Effector CD8-positive, alpha-beta T cell (primary cell): ENCODE data around the gene RXYLT1.
"Not testable (repeated sequence)": the region's sequence is repeated elsewhere in the genome, so short reads cannot be mapped to it uniquely, and the experiment has no call there.

Experiments used
- DNase-seq: peaks from one replicate; lab custom pipeline; 2025; lab: John Stamatoyannopoulos, UW
- total RNA-seq, 4 experiments: gene quantifications; one replicate each; lab custom pipeline; 2026; lab: John Stamatoyannopoulos, UW

Gene RXYLT1, protein sequence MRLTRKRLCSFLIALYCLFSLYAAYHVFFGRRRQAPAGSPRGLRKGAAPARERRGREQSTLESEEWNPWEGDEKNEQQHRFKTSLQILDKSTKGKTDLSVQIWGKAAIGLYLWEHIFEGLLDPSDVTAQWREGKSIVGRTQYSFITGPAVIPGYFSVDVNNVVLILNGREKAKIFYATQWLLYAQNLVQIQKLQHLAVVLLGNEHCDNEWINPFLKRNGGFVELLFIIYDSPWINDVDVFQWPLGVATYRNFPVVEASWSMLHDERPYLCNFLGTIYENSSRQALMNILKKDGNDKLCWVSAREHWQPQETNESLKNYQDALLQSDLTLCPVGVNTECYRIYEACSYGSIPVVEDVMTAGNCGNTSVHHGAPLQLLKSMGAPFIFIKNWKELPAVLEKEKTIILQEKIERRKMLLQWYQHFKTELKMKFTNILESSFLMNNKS
- 15.6 to 29.5 (median 19.6) reads per million in 4 experiments for total RNA-seq

DNA sequence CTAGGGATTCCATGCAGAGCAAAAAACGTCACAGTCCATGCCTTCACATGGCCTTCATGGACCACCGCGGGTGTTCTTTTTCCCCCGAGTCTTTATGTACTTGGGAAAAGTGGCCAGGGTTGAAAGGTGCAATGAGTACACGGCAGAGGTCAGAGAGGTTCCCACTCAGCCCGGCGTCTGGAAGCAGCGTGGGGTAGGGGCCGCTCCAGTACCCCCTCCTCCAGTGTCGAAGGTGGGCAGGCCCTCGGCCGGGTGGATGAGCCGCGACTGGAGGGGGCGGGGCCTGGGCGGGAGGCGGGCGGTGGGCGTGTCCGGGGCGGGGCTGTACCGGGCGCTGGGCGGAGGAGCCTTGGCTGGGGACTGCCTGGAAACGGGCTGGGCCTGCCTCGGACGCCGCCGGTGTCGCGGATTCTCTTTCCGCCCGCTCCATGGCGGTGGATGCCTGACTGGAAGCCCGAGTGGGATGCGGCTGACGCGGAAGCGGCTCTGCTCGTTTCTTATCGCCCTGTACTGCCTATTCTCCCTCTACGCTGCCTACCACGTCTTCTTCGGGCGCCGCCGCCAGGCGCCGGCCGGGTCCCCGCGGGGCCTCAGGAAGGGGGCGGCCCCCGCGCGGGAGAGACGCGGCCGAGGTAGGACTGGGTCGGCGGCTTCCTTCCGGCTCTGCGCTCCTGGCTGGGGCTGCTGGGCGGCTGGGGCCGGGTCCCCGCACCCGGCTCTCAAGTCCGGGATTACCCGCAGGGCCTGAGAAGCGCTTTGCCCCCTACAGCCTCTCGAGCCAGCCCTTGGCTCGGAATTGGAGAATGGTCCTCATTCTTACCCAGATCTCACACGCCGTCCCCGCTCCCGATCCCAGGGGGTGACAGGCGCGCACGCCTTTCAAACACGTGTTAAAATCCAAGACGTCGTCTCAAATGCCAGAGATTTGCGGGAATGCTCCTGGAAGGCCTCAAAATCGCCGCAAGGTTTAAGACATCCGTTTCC lies at the start of gene RXYLT1:
Gene RXYLT1 (plus strand): TSS at position 412 of the 984 bp plus-strand sequence. CDS start 52 bp downstream, at position 464.
- peak; percentile 76 for DNase-seq

DNA sequence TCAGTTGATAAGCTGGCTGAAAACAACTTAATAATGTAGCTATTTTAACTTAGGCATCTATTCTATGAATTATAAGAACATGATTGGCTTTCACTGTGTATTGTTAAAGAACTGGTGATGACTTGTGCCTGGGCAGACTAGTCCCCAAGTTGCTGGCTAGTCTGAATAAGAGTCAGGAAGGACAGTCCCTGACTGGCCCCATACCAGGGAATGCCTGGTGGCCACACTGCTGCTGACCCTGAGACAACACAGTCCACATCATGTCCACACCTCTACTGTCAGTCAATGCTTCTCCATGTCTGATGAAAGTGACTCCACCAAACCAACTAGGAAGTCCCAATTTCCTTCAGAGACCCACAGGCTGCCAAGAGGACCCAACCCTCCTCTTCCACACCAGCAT lies 46.9 kb upstream of the RXYLT1 start:
- DNase-seq: not testable (repeated sequence)

DNA sequence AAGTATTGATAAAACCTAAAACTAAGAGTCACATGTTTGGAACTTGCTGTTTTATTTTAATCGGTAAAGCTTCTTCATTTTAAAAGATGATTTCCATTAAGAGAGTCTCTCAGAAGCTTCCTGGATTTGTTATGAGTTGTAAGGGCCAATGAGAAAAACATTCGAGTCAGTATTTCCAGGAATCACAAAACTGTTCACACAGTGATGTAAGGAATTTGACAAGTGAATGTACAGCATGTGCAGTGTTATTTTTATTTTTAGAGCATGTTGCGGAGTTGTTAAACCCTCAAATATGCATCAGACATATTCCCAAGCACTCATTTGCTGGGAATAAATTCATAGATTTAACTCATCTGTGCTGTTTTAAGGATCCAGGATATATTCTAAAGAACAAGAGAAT lies 46.1 kb upstream of the RXYLT1 start:
- DNase-seq: not testable (repeated sequence)

DNA sequence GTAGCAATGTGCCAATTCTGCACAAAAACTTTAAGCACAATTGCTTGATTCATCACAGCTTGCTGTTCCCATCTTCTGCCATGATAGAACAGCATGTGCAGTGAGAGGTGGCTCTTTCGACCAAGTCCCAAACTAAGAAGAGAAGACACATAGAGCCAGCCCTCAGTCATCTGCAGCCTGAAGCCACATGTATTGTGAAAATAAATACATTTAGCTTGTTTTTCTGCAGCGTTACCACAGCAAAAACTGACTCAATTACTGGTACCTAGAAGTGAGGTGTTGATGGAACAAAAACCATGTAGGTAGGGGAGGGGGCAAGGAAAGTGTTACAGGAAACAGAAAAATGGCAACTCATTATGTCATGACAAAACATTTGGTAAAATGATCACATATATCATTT lies 39.2 kb upstream of the RXYLT1 start:
- DNase-seq: not testable (repeated sequence)

DNA sequence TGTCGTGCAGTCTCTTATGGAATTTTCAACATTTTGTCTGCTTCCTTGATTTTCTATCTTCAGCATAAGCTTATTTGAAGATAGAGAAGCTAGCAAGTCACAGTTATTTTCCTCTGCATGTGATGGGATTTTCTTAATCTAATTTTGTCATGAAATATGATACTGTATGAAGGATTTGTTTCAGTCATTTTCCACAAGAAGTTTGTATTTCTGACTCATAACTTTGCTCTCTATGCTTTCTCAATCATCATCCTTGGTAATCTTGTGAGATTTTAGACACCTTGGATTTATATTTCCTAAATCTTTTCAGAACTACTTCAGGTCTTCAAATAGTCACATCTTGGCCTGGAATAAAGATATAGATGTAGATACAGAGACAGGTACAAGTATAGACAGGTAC lies 38.3 kb upstream of the RXYLT1 start:
- not testable (repeated sequence) for DNase-seq

DNA sequence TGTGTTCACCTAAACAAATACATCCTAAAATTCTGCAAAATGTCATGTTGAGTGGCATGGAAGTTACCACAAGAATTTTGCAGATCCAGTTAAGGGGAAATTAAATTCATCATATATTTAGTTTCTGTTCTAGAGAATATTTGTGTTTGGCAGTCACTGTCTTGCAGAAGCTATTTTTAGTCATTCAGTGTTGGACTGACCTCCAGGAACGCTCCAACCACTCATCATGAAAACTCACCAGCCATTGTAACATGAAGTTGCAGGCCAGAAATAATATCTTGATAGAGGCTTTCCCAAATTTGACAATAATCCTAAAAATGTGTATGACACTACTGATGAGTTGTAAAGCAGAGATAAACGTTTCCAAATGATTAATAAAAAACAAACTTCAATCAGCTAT lies 35.6 kb upstream of the RXYLT1 start:
- not testable (repeated sequence) for DNase-seq

DNA sequence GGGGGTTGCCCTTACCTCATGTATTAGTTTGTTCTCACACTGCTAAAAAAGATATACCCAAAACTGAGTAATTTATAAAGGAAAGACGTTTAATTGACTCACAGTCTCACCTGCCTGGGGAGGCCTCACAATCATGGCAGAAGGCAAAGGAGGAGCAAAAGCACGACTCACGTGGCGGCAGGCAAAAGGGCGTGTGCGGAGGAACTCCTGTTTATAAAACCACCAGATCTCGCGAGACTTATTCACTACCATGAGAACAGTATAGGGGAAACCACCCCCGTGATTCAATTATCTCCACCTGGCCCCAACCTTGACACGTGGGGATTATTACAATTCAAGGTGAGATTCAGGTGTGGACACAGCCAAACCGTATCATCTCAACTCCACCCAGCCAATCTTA lies 33.2 kb upstream of the RXYLT1 start:
- DNase-seq: not testable (repeated sequence)

DNA sequence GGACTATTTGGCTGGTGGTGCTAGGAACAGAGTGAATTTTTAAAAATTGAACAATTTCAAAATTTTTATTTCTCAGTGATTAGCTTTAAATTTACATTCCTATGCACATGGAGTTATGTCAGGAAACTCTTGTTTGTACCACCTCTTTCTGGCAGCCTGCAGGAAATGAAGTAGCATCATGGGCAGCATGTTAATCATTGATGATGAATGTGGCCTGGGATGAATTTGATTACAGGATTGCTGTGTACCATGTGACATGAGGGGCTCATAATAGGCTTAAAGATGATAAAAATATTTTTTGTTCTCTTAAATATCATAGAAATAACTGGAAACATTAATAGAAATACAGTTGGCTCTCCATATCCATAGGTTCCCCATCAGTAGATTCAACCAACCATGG lies 32.6 kb upstream of the RXYLT1 start:
- not testable (repeated sequence) for DNase-seq

DNA sequence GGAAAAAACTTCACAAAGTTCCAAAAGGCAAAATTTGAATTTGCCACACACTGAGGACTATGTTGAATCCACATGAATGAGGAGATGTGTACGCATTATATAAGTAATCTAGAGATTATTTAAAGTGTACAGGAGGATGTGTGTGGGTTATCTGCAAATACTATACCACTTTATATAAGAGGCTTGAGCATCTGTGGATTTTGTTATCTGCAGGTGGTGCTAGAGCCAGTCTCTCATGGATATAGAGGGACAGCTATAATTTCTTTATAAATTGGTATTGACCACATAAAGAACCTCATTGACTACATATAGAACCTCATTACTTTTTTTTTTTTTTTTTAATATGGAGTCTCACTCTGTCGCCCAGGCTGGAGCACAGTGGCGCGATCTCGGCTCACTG lies 32.2 kb upstream of the RXYLT1 start:
- no peak for DNase-seq

DNA sequence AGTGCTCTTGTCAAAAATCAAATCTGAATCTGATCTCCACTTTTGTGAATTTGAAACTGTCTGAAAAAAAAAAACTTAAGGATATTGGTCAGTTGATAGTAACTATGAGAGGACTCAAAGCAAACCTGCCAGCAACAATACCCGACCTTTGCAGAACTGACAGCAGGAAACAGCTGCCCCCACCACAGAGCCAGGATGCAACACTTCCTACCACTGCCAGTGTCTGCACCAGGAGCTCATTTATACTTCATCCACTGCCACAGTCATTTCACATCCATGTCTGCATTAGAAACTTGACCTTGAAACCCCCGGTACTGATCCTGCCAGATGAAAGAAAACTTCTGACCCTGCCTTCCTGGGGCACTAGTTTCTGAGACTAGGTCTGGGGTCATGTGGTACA lies 27.4 kb upstream of the RXYLT1 start:
- no peak for DNase-seq

DNA sequence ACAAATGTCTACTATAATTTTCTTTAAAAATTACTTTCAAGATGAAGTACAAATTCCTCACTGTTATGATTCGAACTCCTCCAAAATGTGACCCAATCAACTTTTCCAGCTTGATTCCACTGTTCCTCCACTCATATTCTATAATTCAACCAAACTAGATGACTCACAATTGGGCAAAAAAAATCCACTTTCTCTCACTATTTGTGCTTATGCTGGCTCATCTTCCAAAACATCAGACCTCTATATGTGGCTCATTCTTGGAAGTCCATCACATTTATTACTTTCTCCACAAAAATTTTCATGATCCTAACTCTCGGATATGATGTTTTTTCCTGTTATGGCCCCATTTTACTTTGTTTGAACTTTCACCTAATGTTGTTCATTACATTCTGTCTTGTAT lies 26.9 kb upstream of the RXYLT1 start:
- DNase-seq: no peak

DNA sequence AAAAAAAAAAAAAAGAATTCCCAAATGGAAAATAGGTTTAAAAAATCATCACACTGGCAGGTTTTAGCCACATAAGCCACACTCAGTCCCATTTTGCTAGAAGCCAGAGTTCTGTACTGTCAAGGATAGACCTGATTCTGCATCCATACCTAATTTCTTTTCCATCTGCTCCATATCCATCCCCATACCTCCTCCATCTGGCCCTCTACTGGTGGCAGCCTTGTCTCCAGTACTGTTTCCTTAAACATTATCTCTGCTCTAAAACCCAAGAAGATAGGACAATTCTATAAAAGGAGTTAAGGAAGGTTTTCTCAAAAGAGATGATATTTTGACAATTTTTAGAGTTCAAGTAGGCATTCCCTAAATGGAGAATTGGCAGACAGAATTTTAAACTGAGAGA lies 26.0 kb upstream of the RXYLT1 start:
- DNase-seq: no peak

DNA sequence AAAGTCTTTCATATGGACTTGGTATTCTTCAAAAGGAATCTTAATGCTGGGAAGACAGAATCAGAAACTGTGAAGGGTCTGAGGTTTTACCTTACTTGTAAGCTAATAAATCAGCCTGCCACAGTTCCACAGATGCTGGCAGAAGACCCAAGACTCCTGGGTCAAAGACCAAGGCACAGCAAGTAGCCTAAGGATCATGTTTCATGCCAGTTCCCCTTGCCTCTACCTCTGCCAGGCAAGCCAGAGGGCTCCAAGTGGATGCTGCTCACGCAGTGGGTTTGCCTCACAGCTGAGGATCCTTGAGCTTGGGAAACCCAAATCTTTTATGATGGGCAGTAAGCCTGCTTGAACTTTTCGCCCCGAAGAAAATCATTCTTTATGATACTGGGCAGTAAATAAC lies 15.2 kb upstream of the RXYLT1 start:
- no peak for DNase-seq

DNA sequence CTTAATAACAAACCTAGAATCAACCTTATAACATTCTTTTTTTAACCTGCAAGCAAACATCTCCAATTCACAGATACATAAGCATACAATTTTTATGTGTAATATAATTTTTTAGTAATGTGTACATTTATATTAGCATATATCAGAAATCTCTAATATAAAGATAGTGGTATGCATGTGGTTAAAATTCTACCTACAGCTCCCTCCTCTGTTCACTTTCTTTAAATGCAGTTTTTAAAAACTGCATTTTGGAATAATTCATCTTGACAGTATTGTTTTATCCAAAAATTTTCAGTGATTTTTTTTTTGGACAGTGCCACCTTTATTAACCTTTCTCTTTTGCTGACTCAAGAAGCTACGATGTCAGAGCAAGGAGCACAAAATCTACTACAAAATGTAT lies 13.2 kb upstream of the RXYLT1 start:
- no peak for DNase-seq

DNA sequence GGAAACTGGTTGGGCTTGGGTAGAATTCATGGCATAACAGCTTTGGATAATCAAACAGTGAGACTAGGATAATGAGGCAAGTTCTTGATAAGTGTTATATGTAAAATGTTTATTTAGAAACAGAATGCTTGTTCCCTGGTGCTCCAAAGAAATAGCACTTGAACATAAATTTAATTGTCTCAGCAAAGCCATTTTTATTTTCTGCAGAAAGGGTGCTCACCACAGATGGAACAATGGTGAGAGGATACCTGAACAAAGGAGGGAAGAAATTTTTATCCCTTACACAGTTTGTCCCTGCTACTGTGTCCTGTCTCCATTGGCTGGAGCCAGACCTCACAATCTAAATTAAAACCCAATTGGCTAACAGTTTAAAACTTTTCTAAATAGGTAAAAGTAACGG lies 9.3 kb upstream of the RXYLT1 start:
- DNase-seq: no peak

DNA sequence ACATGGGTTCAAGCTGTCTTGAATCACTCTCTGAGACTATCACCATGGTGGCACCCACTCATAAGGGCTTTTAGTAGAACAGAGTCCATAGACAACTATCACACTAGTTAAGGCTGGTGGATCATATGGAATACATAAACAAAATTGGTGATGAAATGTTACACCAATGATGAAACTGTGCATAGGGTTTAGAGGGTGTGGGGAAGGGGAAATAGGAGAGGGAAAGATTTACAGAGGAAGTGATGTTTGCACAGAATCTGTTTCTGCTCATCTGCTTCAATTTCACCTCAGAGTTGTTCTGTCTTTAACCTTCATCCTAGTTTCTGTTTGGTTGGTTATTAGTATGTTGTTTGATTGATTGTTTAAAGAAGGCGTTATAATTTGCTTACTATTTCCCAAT lies 2.4 kb upstream of the RXYLT1 start:
- no peak for DNase-seq

DNA sequence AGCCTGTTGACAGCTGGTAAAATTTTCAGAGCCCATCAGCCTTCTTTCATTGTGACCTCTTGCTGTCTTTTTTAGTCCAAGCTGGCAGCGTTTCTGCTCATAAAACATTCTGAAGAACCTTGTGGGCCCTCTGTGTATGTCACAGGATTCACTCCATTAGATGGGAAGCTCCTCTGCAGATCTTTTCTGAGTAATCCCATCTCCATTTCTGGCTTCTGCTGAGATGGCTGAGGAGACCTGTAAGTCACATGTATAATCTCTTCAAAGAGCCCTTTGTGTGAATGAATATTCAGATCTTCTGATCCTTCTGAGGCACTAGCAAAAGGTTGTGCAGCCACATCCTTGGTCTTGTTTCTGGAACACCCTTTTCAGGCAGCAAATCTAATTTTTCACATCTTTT lies 2.8 kb downstream of the RXYLT1 start:
- no peak for DNase-seq

DNA sequence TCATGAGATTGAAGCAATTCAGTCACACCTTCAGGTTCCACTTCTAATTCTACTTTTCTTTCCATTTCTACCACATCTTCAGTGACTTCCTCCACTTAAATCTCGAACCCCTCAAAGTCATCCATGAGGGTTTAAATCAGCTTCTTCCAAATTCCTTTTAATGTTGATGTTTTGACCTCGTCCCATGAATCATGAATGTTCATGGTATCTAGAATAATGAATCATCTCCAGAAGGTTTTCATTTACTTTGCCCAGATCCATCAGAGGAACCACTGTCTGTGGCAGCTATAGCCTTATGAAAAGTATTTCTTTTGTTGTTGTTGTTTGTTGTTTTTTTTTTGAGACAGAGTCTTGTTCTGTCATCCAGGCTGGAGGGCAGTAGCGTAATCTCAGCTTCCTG lies 7.6 kb downstream of the RXYLT1 start:
- no peak for DNase-seq

DNA sequence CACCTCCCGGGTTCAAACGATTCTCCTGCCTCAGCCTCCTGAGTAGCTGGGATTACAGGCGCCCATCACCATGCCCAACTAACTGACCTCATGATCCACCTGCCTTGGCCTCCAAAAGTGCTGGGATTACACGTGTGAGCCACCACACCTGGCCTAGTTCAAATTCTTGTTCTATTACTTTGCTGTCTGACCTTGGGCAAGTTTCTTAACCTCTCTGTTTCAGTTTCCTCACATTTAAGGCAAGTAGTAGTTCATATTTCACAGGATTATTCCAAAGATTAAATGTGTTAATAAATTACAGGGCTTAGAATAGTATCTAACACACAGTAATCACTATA lies 10.9 kb downstream of the RXYLT1 start:
- DNase-seq: no peak

DNA sequence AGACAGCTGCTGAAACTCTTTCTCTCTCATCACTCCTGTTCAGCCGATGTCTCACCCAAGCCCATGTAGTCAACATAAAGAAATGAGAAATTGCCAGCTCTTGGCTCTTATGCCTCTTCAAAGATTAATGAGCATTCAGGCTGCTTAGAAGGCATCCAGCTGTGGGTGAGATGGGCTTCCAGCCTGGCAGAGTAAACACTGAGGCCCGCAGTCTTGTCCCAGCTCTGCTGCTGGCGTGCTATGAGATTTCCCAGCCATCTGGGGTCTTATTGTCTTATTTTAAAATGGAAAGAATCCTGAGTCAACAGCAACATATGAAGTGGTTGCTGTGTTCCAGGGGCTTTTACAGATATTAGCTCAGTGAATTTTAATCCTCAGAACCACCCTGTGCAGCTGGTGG lies 12.6 kb downstream of the RXYLT1 start:
- DNase-seq: no peak

DNA sequence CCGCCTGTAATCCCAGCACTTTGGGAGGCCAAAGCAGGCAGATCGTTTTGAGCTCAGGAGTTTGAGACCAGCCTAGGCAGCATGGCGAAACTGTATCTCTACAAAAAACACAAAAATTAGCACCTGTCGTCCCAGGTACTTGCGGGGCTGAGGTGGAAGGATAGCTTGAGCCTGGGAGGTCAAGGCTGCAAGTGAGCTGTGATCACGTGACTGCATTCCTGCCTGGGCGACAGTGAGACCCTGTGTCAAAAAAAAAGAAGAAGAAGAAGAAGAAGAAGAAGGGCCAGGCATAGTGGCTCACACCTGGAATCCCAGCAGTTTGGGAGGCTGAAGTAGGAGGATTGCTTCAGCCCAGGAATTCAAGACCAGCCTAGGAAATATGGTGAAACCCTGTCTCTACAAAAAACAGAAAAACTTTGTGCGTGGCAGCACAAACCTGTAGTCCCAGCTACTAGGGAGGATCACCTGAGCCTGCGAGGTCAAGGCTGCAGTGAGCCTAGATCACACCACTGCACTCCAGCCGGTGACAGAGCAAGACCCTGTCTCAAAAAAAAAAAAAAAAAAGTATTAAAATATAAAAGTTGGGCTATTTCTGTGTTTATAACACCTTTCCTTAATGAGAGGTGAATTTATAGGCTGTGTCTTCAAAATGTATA lies 15.5 kb downstream of the RXYLT1 start:
- no peak for DNase-seq

DNA sequence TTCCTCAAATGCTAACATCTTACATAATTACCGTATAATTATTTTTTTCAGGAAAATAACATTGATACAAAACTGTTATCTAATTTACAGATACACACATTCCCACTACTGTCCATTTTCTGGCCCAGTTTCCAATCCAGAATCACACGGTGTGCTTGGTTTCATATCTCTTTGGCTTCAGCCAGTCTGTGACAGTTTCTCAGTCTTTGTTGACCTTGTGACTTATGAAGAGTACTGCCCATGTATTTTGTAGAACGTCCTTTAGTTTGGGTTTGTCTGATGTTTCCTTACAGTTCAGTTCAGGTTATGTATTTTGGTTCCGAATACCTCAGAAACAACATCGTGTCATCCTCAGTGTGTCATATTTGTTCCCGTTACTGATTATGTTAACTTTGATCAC lies 16.2 kb downstream of the RXYLT1 start:
- no peak for DNase-seq
